OCI-LY7 (cell line): ENCODE data around the gene SDHAF2. TPM values are rescaled to one million over a fixed set of nuclear protein-coding genes. Genes with fewer than 3 reads are reported as not detected.
A peak's percentile ranks its signal among the peaks of the same experiment; 100 is the strongest.
"Not testable (repeated sequence)": the region's sequence is repeated elsewhere in the genome, so short reads cannot be mapped to it uniquely, and the experiment has no call there.

ENCODE experiments used
- BruUV-seq: library from RNA; stranded (reverse); fragments of 400-500 nt; replicated peaks from 2 replicates; lab custom pipeline; 2021; lab: Mats Ljungman, UMichigan
- CTCF ChIA-PET: fragments of 300-600 bp; sonication (Branson Sonifier 250); formaldehyde crosslinking; loops from one replicate; lab custom pipeline; 2022; ENCODE audit warnings: antibody characterized with exemption; ENCODE audit not compliant: unreplicated experiment; lab: Charles Lee
- POLR2A ChIA-PET: fragments of 300-600 bp; sonication (Branson Sonifier 250); formaldehyde crosslinking; loops from one replicate; lab custom pipeline; 2022; ENCODE audit warnings: antibody characterized with exemption; lab: Charles Lee
- DNase-seq: peaks from one replicate; pipeline ENCODE4 v3.0.0-alpha.2; 2015; ENCODE audit warnings: low spot score
- H2AFZ ChIP-seq: fragments of 200-600 bp; sonication (generic), shearing (Covaris generic); 2 replicates; pipeline ENCODE4 v1.6.1; 2014; ENCODE audit warnings: mild to moderate bottlenecking, antibody characterized with exemption, low read length, moderate library complexity
- H3K27ac ChIP-seq: fragments of 200-600 bp; sonication (generic); 2 replicates; pipeline ENCODE4 v1.5.1; 2014; ENCODE audit warnings: mixed run types, low read depth, mild to moderate bottlenecking, moderate library complexity, low read length, inconsistent platforms; ENCODE audit not compliant: poor library complexity, severe bottlenecking
- H3K36me3 ChIP-seq: fragments of 200-600 bp; sonication (generic); 2 replicates; pipeline ENCODE4 v1.6.1; 2014; ENCODE audit warnings: mild to moderate bottlenecking, antibody characterized with exemption, low read length, moderate library complexity, mixed read lengths; ENCODE audit not compliant: insufficient read depth
- H3K4me1 ChIP-seq: fragments of 200-600 bp; sonication (generic); 2 replicates; pipeline ENCODE4 v1.5.1; 2014; ENCODE audit warnings: mild to moderate bottlenecking, low read length; ENCODE audit not compliant: insufficient read depth, poor library complexity, severe bottlenecking
- H3K4me2 ChIP-seq: fragments of 200-600 bp; sonication (generic); 2 replicates; pipeline ENCODE4 v1.6.1; 2014; ENCODE audit warnings: mild to moderate bottlenecking, low read length
- H3K4me3 ChIP-seq: fragments of 200-600 bp; sonication (generic); 2 replicates; pipeline ENCODE4 v1.5.1; 2014; ENCODE audit warnings: mild to moderate bottlenecking, low read depth, low read length; ENCODE audit not compliant: poor library complexity, severe bottlenecking
- H3K79me2 ChIP-seq: fragments of 200-600 bp; sonication (generic); 2 replicates; pipeline ENCODE4 v1.6.1; 2016; ENCODE audit warnings: low read depth, mild to moderate bottlenecking, low read length, moderate library complexity, mixed read lengths; ENCODE audit not compliant: insufficient read depth
- H3K9me2 ChIP-seq: fragments of 200-600 bp; sonication (generic); 2 replicates; pipeline ENCODE4 v1.6.1; 2016; ENCODE audit warnings: mild to moderate bottlenecking, low read length, mixed read lengths; ENCODE audit not compliant: insufficient read depth
- H3K9me3 ChIP-seq: fragments of 200-600 bp; sonication (generic); 2 replicates; pipeline ENCODE4 v1.6.1; 2014; ENCODE audit warnings: mild to moderate bottlenecking, mixed run types, low read length, mixed read lengths
- H4K20me1 ChIP-seq: fragments of 200-600 bp; sonication (generic); 2 replicates; pipeline ENCODE4 v1.6.1; 2014; ENCODE audit warnings: mild to moderate bottlenecking, antibody characterized with exemption, low read length, moderate library complexity, mixed read lengths; ENCODE audit not compliant: insufficient read depth
- EZH2phosphoT487 ChIP-seq: fragments of 200-600 bp; sonication (generic); IDR thresholded peaks from 2 replicates; pipeline ENCODE4 v1.6.1; 2018; ENCODE audit warnings: low read depth, borderline replicate concordance, mild to moderate bottlenecking, mixed run types, antibody characterized with exemption, low read length, moderate library complexity, mixed read lengths
- intact Hi-C: fragments of 100-400 bp; cut with micrococcal nuclease; formaldehyde crosslinking; loops from one replicate; pipeline ENCODE4 v1.10.0; 2022; ENCODE audit not compliant: unreplicated experiment
- total RNA-seq, 2 experiments: library from RNA; depleted of rRNA in 1 of 2; stranded (reverse); fragments of >200 nt in 1 of 2; shearing (Covaris generic) in 1 of 2; gene quantifications; 2 replicates each; pipeline ENCODE4 v1.2.3, GENCODE V29; 2014 to 2022
- TF ChIP-seq, protein P1 (sequence below): fragments of 200-600 bp; sonication (generic); conservative IDR thresholded peaks from 2 replicates; pipeline ENCODE4 v1.5.1; 2014; ENCODE audit warnings: mild to moderate bottlenecking, antibody characterized with exemption, low read length, moderate library complexity, mixed read lengths

The SDHAF2 gene
- total RNA-seq, 2 experiments from 2014 or later, result 28.0 to 40.6 TPM

GRCh38 chr11:61476371-61476770 lies 46.4 kb downstream of the SDHAF2 start:
- Histone ChIP-seq H3K36me3 (peaks cover 6% of the 10 kb centered on the region; the same call in 1 of the 2 replicates), H3K27ac (no peak overlapping the region), H3K4me2 (no peak overlapping the region), H2AFZ (no peak overlapping the region), H3K9me2 (no peaks in the 10 kb centered on the region), H3K4me1 (no peaks in the 10 kb centered on the region), H3K9me3 (no peaks in the 10 kb centered on the region), H3K4me3 (no peak overlapping the region), H3K79me2 (no peaks in the 10 kb centered on the region), H4K20me1 (no peaks in the 10 kb centered on the region)
- BruUV-seq, result no TSS peak
- intact Hi-C loops, result loop anchor here (5.0 kb wide), 1 partner anchor 161 kb away; no protein-coding TSS in a partner anchor
- TF ChIP-seq, protein P1, sequence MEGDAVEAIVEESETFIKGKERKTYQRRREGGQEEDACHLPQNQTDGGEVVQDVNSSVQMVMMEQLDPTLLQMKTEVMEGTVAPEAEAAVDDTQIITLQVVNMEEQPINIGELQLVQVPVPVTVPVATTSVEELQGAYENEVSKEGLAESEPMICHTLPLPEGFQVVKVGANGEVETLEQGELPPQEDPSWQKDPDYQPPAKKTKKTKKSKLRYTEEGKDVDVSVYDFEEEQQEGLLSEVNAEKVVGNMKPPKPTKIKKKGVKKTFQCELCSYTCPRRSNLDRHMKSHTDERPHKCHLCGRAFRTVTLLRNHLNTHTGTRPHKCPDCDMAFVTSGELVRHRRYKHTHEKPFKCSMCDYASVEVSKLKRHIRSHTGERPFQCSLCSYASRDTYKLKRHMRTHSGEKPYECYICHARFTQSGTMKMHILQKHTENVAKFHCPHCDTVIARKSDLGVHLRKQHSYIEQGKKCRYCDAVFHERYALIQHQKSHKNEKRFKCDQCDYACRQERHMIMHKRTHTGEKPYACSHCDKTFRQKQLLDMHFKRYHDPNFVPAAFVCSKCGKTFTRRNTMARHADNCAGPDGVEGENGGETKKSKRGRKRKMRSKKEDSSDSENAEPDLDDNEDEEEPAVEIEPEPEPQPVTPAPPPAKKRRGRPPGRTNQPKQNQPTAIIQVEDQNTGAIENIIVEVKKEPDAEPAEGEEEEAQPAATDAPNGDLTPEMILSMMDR, result no peak
- TF ChIP-seq EZH2phosphoT487, result no peak
- ChIA-PET CTCF (no interaction called here), POLR2A (no interaction called here)
- no peak for DNase-seq

- peaks cover 6% of the 10 kb centered on the region; the same call in 1 of the 2 replicates for H3K36me3 ChIP-seq
- intact Hi-C loops, result loop anchor here (1.0 to 5.0 kb wide), 2 partner anchors 40 to 160 kb away; no protein-coding TSS in a partner anchor
- no peak for TF ChIP-seq EZH2phosphoT487
- TF ChIP-seq, protein P1, result no peak
- ChIA-PET POLR2A (interaction anchor here (0.6 kb wide), 1 partner anchor 161 kb away, joined by 4 read pairs; no protein-coding TSS in a partner anchor), CTCF (no interaction called here)
- BruUV-seq, result no TSS peak
- no peak overlapping the region for H3K4me2 ChIP-seq
- H3K9me3 ChIP-seq, result no peaks in the 10 kb centered on the region
- no peak for DNase-seq
- H3K9me2 ChIP-seq, result no peaks in the 10 kb centered on the region
- H3K4me3 ChIP-seq, result no peak overlapping the region
- no peaks in the 10 kb centered on the region for H4K20me1 ChIP-seq
- H3K27ac ChIP-seq, result no peak overlapping the region
- H3K79me2 ChIP-seq, result no peaks in the 10 kb centered on the region
- no peak overlapping the region for H2AFZ ChIP-seq
- H3K4me1 ChIP-seq, result no peaks in the 10 kb centered on the region
These were observed 47.2 kb downstream of the SDHAF2 start for GRCh38 chr11:61477126-61477525.

- H3K4me2 ChIP-seq, result no peak overlapping the region
- POLR2A ChIA-PET, result interaction anchor here (0.5 to 0.6 kb wide), 2 partner anchors 48 to 160 kb away, joined by 3 to 4 read pairs; partner anchors contain the start of genes CPSF7 and SDHAF2
- H3K4me3 ChIP-seq, result no peak overlapping the region
- H3K9me2 ChIP-seq, result no peaks in the 10 kb centered on the region
- no peaks in the 10 kb centered on the region for H3K79me2 ChIP-seq
- intact Hi-C loops, result loop anchor here (1.0 to 5.0 kb wide), 2 partner anchors 40 to 160 kb away; no protein-coding TSS in a partner anchor
- no peaks in the 10 kb centered on the region for H3K4me1 ChIP-seq
- H3K36me3 ChIP-seq, result peaks cover 6% of the 10 kb centered on the region; the same call in 1 of the 2 replicates
- no peak overlapping the region for H2AFZ ChIP-seq
- TF ChIP-seq, protein P1, result peak; percentile 93
- TF ChIP-seq EZH2phosphoT487, result no peak
- peak; percentile 52 for DNase-seq
- CTCF ChIA-PET, result no interaction called here
- no peaks in the 10 kb centered on the region for H4K20me1 ChIP-seq
- no peaks in the 10 kb centered on the region for H3K9me3 ChIP-seq
- BruUV-seq, result no TSS peak
- no peak overlapping the region for H3K27ac ChIP-seq
These were observed 47.8 kb downstream of the SDHAF2 start for GRCh38 chr11:61477727-61478148.

- H3K4me1 ChIP-seq, H3K27ac ChIP-seq, H4K20me1 ChIP-seq, H3K36me3 ChIP-seq, DNase-seq, H3K9me2 ChIP-seq, POLR2A ChIA-PET, H3K79me2 ChIP-seq, BruUV-seq, H2AFZ ChIP-seq, CTCF ChIA-PET, H3K4me3 ChIP-seq, H3K9me3 ChIP-seq, H3K4me2 ChIP-seq: not testable (repeated sequence)
- intact Hi-C loops, result loop anchor here (5.0 kb wide), 1 partner anchor 158 kb away; no protein-coding TSS in a partner anchor
These were observed 49.6 kb downstream of the SDHAF2 start for GRCh38 chr11:61479360-61480058.
